Esophagus muscularis mucosa (tissue), 4 donors: Measurements from ENCODE around the gene SV2C.

Source experiments
- EP300 ChIP-seq: sonication (generic); formaldehyde crosslinking; IDR thresholded peaks from one replicate; pipeline ENCODE4 v1.6.1; 2017; ENCODE audit warnings: antibody characterized with exemption
- POLR2A ChIP-seq: fragments of 450-650 bp; IDR thresholded peaks from one replicate; pipeline ENCODE4 v1.6.1; 2017; ENCODE audit warnings: antibody characterized with exemption, moderate library complexity, mild to moderate bottlenecking, low read depth
- POLR2AphosphoS5 ChIP-seq, 2 donors: sonication (generic); formaldehyde crosslinking; IDR thresholded peaks; one replicate each; pipeline ENCODE4 v1.6.1; 2017; ENCODE audit warnings: antibody characterized with exemption in 2 of 2
- TF ChIP-seq, protein P1 (sequence below), 3 experiments: fragments of 200-600 bp in 2 of 3; fragments of 450-650 bp in 1 of 3; sonication (generic) in 2 of 3; IDR thresholded peaks; one replicate each; pipeline ENCODE4 v1.5.1; 2017 to 2019; ENCODE audit warnings: antibody characterized with exemption in 3 of 3, mild to moderate bottlenecking in 2 of 3, moderate library complexity in 1 of 3

DNA sequence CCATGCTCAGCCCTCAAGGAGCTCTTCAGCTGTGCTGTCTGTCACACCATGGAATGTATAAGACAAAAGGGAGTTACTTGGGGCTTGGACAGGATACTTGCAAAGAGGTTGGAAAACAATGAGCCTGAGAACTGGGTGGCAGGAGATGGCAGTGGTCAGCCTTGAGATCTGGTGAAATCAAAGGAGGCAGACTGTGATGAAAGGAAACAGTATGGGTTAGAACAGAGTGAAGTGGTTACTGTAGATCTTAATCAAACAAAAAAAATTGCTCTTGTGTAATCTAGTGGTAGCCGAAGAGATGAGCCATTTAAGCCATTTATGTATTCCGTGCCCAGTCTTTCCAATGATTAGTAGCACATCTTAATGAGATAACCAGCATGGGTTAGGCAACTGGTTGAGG is 142.2 kb downstream of the SV2C start:
- TF ChIP-seq, protein P1, sequence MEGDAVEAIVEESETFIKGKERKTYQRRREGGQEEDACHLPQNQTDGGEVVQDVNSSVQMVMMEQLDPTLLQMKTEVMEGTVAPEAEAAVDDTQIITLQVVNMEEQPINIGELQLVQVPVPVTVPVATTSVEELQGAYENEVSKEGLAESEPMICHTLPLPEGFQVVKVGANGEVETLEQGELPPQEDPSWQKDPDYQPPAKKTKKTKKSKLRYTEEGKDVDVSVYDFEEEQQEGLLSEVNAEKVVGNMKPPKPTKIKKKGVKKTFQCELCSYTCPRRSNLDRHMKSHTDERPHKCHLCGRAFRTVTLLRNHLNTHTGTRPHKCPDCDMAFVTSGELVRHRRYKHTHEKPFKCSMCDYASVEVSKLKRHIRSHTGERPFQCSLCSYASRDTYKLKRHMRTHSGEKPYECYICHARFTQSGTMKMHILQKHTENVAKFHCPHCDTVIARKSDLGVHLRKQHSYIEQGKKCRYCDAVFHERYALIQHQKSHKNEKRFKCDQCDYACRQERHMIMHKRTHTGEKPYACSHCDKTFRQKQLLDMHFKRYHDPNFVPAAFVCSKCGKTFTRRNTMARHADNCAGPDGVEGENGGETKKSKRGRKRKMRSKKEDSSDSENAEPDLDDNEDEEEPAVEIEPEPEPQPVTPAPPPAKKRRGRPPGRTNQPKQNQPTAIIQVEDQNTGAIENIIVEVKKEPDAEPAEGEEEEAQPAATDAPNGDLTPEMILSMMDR (IDR thresholded peaks at IDR 0.05), result no peak
- TF ChIP-seq POLR2A (no peak), EP300 (no peak), POLR2AphosphoS5 (IDR thresholded peaks at IDR 0.05) (no peak)
